ENCODE data around the gene ZNF776. TPM values are rescaled to one million over a fixed set of nuclear protein-coding genes. Genes with fewer than 3 reads are reported as not detected.
A peak's percentile ranks its signal among the peaks of the same experiment; 100 is the strongest.
"Not testable (repeated sequence)": the region's sequence is repeated elsewhere in the genome, so short reads cannot be mapped to it uniquely, and the experiment has no call there.

ZNF776 gene
- total RNA-seq, 1 donor from 2014 or later, result 22.6 TPM

DNA sequence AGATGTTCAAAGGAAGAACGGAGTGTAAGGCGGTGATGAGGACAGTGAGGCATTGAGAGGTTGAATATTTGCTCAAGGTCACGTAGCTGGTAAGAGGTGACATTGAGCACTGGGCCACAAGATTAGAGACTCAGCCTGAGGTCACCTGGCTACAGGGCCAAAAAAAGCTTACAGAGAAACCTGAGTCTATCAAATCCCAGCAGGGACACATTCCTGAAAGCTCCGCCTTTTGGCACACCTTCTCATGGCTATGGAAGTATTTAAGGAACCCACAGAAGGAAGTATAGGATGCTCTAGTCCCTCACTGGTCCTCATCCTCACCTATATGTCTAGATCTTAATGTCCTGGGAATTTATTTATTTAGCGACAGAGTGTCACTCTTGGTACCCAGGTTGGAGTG, 40.3 kb downstream of the ZNF776 start:
- H3K9me3 Mint-ChIP-seq (ENCODE audit: unreplicated experiment), result no peaks in the 10 kb centered on the region
- H3K4me1 Mint-ChIP-seq (ENCODE audit: unreplicated experiment), result no peaks in the 10 kb centered on the region
- H3K27ac Mint-ChIP-seq (ENCODE audit: unreplicated experiment), result no peak overlapping the region
- peaks cover 31% of the 10 kb centered on the region for H3K36me3 Mint-ChIP-seq (ENCODE audit: low read depth, unreplicated experiment)
- H3K27me3 Mint-ChIP-seq (ENCODE audit: unreplicated experiment), result peaks cover 4% of the 10 kb centered on the region
- peak overlapping the region; percentile 37 for H3K4me3 Mint-ChIP-seq (ENCODE audit: unreplicated experiment)
- DNase-seq (ENCODE audit: low spot score), result no peak
- TF ChIP-seq, protein P1, sequence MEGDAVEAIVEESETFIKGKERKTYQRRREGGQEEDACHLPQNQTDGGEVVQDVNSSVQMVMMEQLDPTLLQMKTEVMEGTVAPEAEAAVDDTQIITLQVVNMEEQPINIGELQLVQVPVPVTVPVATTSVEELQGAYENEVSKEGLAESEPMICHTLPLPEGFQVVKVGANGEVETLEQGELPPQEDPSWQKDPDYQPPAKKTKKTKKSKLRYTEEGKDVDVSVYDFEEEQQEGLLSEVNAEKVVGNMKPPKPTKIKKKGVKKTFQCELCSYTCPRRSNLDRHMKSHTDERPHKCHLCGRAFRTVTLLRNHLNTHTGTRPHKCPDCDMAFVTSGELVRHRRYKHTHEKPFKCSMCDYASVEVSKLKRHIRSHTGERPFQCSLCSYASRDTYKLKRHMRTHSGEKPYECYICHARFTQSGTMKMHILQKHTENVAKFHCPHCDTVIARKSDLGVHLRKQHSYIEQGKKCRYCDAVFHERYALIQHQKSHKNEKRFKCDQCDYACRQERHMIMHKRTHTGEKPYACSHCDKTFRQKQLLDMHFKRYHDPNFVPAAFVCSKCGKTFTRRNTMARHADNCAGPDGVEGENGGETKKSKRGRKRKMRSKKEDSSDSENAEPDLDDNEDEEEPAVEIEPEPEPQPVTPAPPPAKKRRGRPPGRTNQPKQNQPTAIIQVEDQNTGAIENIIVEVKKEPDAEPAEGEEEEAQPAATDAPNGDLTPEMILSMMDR (IDR thresholded peaks at IDR 0.05; ENCODE audit: unreplicated experiment), result no peak

DNA sequence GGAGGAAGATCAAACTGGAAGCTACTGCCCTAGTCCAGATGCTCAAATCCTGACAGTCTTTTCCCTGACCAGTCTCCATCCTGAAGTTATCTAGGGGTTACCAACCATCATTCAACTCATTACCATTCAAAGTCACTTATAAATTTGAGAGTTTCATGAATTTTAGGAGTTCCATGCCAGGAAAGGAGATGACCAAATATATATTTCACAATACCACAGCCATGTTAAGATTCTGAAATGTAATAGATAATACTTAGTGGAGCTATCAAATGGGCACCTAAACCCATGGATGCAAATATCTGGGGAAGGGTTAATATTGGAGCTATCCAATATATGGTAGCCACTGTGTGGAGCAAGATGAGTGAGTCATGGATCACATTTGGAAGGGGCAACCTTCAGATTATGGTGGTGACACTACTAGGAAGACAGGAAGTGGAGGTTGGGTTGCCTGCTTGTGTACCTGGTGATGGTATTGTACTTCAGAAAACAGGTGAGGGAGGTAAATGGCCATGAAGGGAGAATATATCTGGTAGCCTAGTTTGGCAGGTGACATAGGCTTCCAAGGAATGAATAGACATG, 41.6 kb downstream of the ZNF776 start:
- Mint-ChIP-seq H3K36me3 (ENCODE audit: low read depth, unreplicated experiment) (peaks cover 31% of the 10 kb centered on the region), H3K27ac (ENCODE audit: unreplicated experiment) (no peak overlapping the region), H3K4me3 (ENCODE audit: unreplicated experiment) (peak overlapping the region; percentile 2), H3K9me3 (ENCODE audit: unreplicated experiment) (no peaks in the 10 kb centered on the region), H3K27me3 (ENCODE audit: unreplicated experiment) (peaks cover 4% of the 10 kb centered on the region), H3K4me1 (ENCODE audit: unreplicated experiment) (no peaks in the 10 kb centered on the region)
- TF ChIP-seq, protein P1 (IDR thresholded peaks at IDR 0.05; ENCODE audit: unreplicated experiment), result no peak
- no peak for DNase-seq (ENCODE audit: low spot score)

DNA sequence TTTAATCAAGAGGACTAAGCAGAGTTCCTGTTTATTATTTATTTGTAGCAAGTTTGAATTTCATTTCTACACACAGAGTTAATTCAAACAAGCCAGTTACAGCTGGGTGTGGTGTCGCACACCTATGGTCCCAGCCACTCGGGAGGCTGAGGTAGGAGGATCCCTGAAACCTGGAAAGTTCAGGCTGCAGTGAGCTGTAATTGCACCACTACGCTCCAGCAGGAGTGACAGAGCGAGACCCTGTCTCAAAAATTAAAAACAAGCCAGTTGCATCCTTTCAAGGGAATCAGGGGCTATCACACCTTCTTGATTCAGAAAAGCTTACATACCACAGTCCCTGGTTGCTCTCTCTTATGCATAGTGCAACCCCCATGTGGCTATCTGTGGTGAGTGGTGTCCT, 42.7 kb downstream of the ZNF776 start:
- H3K4me1 Mint-ChIP-seq (ENCODE audit: unreplicated experiment), result no peaks in the 10 kb centered on the region
- DNase-seq (ENCODE audit: low spot score), result no peak
- TF ChIP-seq, protein P1 (IDR thresholded peaks at IDR 0.05; ENCODE audit: unreplicated experiment), result no peak
- no peak overlapping the region for H3K4me3 Mint-ChIP-seq (ENCODE audit: unreplicated experiment)
- no peak overlapping the region for H3K27ac Mint-ChIP-seq (ENCODE audit: unreplicated experiment)
- no peaks in the 10 kb centered on the region for H3K9me3 Mint-ChIP-seq (ENCODE audit: unreplicated experiment)
- peaks cover 31% of the 10 kb centered on the region for H3K36me3 Mint-ChIP-seq (ENCODE audit: low read depth, unreplicated experiment)
- peaks cover 4% of the 10 kb centered on the region for H3K27me3 Mint-ChIP-seq (ENCODE audit: unreplicated experiment)

DNA sequence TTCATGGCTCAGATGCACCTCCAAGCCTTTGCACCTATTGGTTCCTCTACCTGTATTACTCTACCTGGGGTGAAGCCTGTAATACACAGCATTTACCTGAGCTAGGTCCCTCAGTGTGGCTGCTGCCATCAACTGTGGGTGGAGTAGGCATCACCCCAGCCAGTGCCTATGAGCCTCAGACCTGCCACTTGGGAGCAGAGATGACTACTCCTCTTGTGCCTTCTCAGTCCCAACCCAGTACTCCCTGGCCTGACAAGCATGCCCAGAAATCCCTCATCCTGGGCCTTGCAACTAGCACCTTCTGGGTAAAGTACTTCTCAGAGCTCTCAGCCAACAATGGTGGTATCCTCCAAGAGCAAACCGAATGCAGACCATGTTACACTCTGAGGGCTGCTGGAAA, 50.0 kb downstream of the ZNF776 start:
- not testable (repeated sequence) for H3K27me3 Mint-ChIP-seq (ENCODE audit: unreplicated experiment); H3K27ac Mint-ChIP-seq (ENCODE audit: unreplicated experiment); DNase-seq (ENCODE audit: low spot score); H3K9me3 Mint-ChIP-seq (ENCODE audit: unreplicated experiment); H3K4me3 Mint-ChIP-seq (ENCODE audit: unreplicated experiment)
- Mint-ChIP-seq H3K36me3 (ENCODE audit: low read depth, unreplicated experiment) (peaks cover 17% of the 10 kb centered on the region), H3K4me1 (ENCODE audit: unreplicated experiment) (peaks cover 28% of the 10 kb centered on the region)

DNA sequence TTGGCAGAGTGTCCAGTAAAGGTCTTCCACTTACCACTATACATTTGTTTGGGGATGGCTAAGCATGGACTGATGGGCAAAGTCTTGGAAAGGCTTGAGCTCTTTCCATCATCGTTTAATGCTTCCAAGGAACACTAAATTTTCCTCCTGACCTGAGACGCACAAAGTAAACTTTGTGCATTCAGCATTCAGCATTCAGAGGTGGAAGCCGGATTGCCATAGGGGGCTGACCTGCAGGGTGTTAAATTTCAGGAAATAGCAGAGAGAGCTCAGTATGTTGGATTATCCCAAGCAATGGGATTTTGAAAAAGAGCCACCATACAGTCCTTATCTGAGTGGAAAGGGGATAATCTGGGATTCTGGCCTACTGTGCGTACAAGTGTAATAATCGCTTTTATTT, 54.1 kb downstream of the ZNF776 start:
- TF ChIP-seq, protein P1 (IDR thresholded peaks at IDR 0.05; ENCODE audit: unreplicated experiment), result no peak
- Mint-ChIP-seq H3K4me3 (ENCODE audit: unreplicated experiment) (peak overlapping the region; percentile 43), H3K4me1 (ENCODE audit: unreplicated experiment) (peaks cover 58% of the 10 kb centered on the region), H3K27me3 (ENCODE audit: unreplicated experiment) (peaks cover 6% of the 10 kb centered on the region), H3K27ac (ENCODE audit: unreplicated experiment) (peak overlapping the region; percentile 95), H3K36me3 (ENCODE audit: low read depth, unreplicated experiment) (peaks cover 11% of the 10 kb centered on the region), H3K9me3 (ENCODE audit: unreplicated experiment) (no peaks in the 10 kb centered on the region)
- no peak for DNase-seq (ENCODE audit: low spot score)
